Ramos (cell line): ENCODE measurements around the gene ADRM1.

Source experiments
- in situ Hi-C: fragments of 300-500 bp; cut with MboI; formaldehyde crosslinking; loops from one replicate; pipeline ENCODE4 v1.14.3; 2022; ENCODE audit warnings: low sequenced_read_pairs; ENCODE audit not compliant: unreplicated experiment

Gene ADRM1

DNA sequence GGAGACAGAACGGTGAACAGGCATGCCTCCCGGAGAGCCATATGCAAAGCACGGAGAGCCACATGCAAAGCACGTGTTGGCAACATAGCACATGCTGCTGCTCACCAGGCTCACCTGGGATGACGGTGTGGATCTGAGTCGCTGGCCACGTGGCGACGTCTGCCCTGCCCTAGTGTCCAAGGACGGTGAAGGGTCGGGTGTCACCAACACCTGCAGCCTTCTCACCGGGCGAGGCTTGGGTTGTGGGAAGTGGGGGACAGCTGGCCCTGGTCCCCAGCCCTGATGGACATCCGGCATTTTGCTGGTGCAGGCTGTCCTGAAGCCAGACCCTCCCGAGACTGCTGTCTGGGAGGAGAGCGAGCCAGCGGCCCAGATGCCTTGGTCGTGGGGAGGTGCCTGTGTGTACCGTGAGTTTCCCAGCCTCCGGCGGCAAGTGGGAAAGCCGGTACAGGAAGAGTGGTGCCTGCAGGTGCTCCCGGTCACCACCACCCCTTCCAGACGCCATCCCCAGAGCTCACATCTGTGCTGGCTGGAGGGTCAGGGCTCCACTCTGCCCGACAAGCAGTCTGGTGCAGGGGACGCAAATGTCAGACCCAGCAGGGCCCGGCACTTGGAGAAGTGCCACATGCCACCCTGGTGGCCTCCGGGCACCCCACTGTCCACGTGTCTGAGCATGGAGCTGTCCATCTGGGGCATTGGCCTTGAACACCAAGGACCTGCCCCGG, 5.9 kb upstream of the ADRM1 start:
- in situ Hi-C loops: no loop called here

DNA sequence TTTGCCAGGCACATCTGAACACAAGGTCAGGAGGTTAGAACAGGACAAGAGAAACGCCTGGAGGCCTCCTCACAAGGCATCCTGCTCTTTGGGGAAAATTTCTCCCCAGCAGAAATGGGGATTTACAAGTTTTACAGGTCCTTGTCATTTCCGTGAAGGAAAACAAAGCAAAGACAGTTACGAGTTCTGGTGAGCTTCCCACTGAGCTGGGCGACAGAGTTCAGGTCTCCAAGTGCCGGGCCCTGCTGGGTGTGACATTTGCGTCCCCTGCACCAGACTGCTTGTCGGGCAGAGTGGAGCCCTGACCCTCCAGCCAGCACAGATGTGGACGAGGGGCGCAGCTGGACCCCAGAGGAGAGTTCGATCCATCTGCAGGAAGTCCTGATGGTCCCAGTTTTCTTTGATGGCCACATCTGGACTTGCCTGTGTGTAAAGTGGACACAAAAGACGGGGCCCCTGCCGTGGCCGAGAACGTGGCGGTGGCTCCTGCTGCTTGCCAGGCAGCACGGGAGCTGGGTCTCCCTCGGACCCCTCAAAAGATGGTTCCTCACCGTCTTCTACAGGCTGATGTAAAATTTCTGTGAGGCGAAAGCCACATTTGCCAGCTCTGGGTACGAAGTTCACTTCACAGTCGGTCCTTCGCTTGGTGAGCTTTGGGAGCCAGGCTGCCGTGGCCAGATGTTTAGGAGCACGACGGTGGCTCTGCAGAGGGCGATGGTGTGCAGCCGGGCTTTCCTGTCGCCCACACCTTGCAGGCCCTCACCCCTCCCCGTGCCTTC, 5.2 kb upstream of the ADRM1 start:
- in situ Hi-C loops: no loop called here

- in situ Hi-C loops: no loop called here
Observed at GRCh38 chr20:62298577-62299249, 4.1 kb upstream of the ADRM1 start.

DNA sequence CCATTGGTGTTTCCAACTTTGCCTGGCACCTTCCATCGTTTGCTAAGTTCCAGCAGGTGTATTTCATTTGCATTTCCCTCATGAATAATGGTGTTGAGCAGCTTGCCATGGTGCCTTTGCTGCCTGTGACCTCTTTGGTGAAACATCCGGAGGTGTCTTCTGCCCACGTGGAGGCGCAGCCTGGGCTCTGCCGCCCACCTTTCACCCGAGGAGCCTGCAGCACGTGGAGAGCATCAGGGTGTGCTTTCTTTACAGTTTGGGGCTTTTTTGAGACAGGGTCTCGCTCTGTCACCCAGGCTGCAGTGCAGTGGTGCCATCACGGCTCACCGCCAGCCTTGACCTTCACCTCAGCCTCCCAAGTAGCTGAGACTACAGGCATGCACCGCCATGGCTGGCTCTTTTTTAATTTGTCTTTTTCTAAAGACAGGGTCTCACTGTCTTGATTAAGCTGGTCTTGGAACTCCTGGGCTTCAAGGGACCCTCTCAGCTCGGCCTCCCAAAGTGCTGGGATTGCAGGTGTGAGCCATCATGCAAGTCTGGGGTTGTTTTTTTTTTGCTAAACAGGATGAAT, 3.0 kb upstream of the ADRM1 start:
- in situ Hi-C loops: no loop called here

- in situ Hi-C loops: no loop called here
Observed at GRCh38 chr20:62300319-62300718, 2.5 kb upstream of the ADRM1 start.

DNA sequence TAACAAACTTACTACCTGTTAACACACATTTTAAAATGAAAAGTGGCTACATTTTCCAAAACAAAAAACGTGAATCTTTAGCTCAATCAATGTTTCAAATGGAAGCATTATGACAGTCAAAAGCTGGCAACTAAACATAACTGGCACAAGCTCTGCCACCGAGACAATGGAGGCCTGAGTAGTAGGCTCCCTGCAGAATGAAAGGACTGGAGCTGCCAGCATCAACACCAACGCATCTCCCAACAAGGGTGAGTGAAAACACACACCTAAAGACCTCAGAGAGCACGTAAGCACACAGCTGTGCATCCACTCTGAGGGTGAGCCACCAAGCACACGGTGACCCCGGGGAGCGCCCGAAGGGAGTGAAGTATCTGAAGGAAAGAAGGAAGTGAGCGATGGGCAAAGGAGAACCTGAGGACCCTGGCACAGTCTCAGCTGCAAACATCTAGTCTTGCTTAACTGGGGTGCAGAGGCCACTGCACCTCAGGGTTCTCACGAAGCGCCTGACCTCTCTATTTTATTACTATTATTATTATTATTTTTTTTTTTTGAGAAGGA, 1.6 kb upstream of the ADRM1 start:
- in situ Hi-C loops: no loop called here

DNA sequence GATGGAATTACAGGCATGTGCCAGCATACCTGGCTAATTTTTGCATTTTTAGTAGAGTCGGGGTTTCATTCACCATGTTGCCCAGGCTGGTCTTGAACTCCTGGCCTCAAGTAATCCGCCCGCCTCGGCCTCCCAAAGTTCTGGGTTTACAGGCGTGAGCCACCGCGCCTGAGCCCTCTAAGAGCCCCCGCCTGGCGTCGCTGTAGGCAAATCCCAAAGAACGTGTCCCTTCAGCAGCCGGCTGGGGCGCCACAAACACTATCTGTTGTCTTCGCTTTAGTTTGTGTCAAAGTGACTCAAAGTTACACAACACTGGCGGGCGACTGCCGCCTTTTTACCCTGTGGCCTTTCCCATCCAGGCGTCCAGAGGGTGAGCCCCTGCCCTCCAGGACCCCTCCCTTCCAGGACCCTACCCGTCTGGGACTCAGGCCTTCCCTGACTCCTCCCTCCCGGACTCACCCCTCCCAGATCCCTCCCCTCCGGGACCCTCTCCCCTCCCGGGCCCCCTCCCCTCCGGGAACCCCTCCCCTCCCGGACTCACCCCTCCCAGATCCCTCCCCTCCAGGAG, 940 bp upstream of the ADRM1 start:
- in situ Hi-C loops: no loop called here

- in situ Hi-C loops: no loop called here
Observed at GRCh38 chr20:62303062-62303339, 204 bp downstream of the ADRM1 start.

DNA sequence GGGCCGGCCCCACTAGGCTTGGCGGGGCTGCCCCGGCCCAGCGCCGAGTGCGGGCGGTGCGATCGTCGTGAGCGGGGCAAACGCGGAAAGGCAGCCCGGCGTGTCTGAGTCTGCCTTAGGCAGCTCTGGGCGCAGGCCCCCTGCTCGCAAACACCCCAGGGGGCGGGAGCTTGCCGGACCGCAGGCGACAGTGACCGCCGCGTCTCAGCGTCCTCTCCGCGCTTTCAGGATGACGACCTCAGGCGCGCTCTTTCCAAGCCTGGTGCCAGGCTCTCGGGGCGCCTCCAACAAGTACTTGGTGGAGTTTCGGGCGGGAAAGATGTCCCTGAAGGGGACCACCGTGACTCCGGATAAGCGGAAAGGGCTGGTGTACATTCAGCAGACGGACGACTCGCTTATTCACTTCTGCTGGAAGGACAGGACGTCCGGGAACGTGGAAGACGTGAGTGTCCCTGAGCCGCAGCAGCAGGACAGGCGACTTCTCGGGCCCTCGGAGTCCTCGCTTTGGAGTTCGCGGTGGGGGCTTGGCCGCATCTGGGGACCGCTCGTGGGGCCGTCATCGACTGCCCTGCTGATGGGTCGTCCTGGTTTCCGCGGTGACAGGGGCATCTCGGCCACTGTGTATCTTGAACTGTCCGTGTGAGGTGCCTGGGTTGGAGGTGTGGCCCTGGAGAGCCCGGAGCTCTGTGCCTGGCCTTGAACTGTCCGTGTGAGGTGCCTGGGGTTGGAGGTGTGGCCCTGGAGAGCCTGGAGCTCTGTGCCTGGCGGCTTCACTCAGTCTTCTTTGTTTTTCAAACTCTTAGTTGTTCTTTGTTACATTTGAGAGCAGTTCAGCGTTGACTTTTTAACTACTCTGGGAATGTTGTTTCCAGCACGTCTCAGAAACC, 786 bp downstream of the ADRM1 start:
- in situ Hi-C loops: no loop called here

DNA sequence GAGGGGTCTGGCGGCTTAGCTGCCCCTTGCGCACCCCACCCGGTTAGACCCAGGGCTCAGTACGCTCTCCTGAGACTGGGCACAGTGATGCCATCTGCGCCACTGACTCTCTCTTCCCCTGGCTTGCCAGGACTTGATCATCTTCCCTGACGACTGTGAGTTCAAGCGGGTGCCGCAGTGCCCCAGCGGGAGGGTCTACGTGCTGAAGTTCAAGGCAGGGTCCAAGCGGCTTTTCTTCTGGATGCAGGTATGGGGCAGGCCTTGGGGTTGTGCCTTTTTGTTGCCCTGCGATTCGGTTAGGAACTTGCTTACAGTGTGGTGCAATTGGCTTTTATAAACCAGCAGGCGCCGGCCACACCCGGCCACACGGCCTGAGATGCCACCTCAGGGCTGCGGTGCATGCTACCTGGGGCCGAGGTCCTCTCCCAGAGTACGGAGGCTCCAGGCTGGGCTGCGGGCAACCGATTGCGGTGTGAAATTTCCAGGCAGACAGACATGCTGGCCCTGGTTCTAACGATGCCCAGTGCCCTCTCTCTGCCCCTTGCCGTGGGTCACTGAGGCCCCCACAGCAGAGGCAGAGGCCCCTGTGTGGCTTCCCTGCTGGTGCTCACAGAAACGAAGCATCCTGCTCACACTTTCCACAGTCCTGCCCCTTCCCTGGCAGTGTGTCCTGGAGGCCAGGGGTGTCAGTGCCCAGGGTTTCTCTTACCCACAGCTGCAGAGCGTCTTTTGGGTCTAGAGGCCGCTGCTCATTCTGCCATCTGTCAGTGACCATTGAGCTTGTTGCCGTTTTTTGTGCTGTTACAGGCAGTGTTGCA, 1.7 kb downstream of the ADRM1 start:
- in situ Hi-C loops: loop anchor here (5.0 kb wide), 1 partner anchor 78 kb away; no protein-coding TSS in a partner anchor

GRCh38 chr20:62305149-62305764, 2.5 kb downstream of the ADRM1 start:
- in situ Hi-C loops: loop anchor here (5.0 kb wide), 1 partner anchor 77 kb away; no protein-coding TSS in a partner anchor

GRCh38 chr20:62305765-62306413, 3.1 kb downstream of the ADRM1 start:
- in situ Hi-C loops: loop anchor here (5.0 kb wide), 1 partner anchor 76 kb away; no protein-coding TSS in a partner anchor

GRCh38 chr20:62306414-62307187, 3.8 kb downstream of the ADRM1 start:
- in situ Hi-C loops: loop anchor here (5.0 kb wide), 1 partner anchor 76 kb away; no protein-coding TSS in a partner anchor

GRCh38 chr20:62307226-62308101, 4.7 kb downstream of the ADRM1 start:
- in situ Hi-C loops: loop anchor here (5.0 kb wide), 1 partner anchor 75 kb away; no protein-coding TSS in a partner anchor

GRCh38 chr20:62308102-62308822, 5.5 kb downstream of the ADRM1 start:
- in situ Hi-C loops: loop anchor here (5.0 kb wide), 1 partner anchor 74 kb away; no protein-coding TSS in a partner anchor
